DMS 273 (cell line): ENCODE data around the gene PTGER1.
"Not testable (repeated sequence)": the region's sequence is repeated elsewhere in the genome, so short reads cannot be mapped to it uniquely, and the experiment has no call there.

Source experiments
- DNase-seq: peaks from one replicate; lab custom pipeline; 2025; ENCODE audit not compliant: unreplicated experiment; lab: John Stamatoyannopoulos, UW

PTGER1 gene

GRCh38 chr19:14475251-14476073 lies at the start of gene PTGER1:
PTGER1 (minus strand) TSS chr19:14475354; CDS start chr19:14474320, 1,034 bp downstream.
- peak; percentile 74 for DNase-seq

GRCh38 chr19:14520543-14520942 lies 45.4 kb upstream of the PTGER1 start:
- DNase-seq: no peak

- peak; percentile 32 for DNase-seq
These were observed 44.8 kb upstream of the PTGER1 start for GRCh38 chr19:14519860-14520407.

- no peak for DNase-seq
These were observed 44.2 kb upstream of the PTGER1 start for GRCh38 chr19:14519245-14519859.

GRCh38 chr19:14517840-14518505 lies 42.8 kb upstream of the PTGER1 start, which contains the start of gene DNAJB1:
DNAJB1 (minus strand) TSS chr19:14518397; CDS start chr19:14518349, 48 bp downstream.
- peak; percentile 84 for DNase-seq

GRCh38 chr19:14517446-14517839 lies 42.3 kb upstream of the PTGER1 start:
- DNase-seq: peak; percentile 61

- no peak for DNase-seq
These were observed 41.7 kb upstream of the PTGER1 start for GRCh38 chr19:14516746-14517438.

- no peak for DNase-seq
These were observed 40.9 kb upstream of the PTGER1 start for GRCh38 chr19:14516048-14516534.

GRCh38 chr19:14515501-14516047 lies 40.4 kb upstream of the PTGER1 start:
- no peak for DNase-seq

- no peak for DNase-seq
These were observed 39.2 kb upstream of the PTGER1 start for GRCh38 chr19:14514215-14514863.

GRCh38 chr19:14512406-14512961 lies 37.3 kb upstream of the PTGER1 start:
- no peak for DNase-seq

GRCh38 chr19:14511229-14511593 lies 36.1 kb upstream of the PTGER1 start:
- DNase-seq: no peak

GRCh38 chr19:14510311-14511228 lies 35.4 kb upstream of the PTGER1 start:
- no peak for DNase-seq

- DNase-seq: no peak
These were observed 32.8 kb upstream of the PTGER1 start for GRCh38 chr19:14507704-14508542.

GRCh38 chr19:14505488-14506239 lies 30.5 kb upstream of the PTGER1 start:
- DNase-seq: peak; percentile 77

- not testable (repeated sequence) for DNase-seq
These were observed 29.4 kb upstream of the PTGER1 start for GRCh38 chr19:14504575-14504974.

- no peak for DNase-seq
These were observed 28.1 kb upstream of the PTGER1 start for GRCh38 chr19:14503285-14503684.
